ENCODE data around the gene OSBPL7.

OSBPL7 gene

GRCh38 chr17:47847341-47848197 lies 26.0 kb upstream of the OSBPL7 start:
- no peak for DNase-seq (ENCODE audit: low read depth)

- DNase-seq (ENCODE audit: low read depth): no peak
These were observed 25.2 kb upstream of the OSBPL7 start for GRCh38 chr17:47846716-47847340.

DNA sequence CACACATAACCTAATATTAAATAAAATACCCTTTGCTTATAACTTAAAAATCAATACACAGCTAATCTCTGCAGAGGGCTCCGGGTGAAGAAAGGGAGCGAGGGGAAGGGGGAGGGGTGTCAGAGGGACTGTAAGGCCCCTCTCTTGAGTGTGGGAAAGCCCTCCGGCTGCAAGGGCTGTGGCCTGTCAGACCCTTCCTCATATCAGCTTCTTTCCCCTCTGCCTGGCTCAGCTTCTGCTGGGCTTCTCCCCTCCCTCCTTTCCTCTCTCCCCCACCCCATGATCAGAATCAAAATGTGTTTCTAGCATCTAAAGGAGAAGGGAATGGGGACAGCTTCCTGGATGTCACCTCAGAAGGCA lies 24.1 kb upstream of the OSBPL7 start:
- no peak for DNase-seq (ENCODE audit: low read depth)

GRCh38 chr17:47844814-47845715 lies 23.5 kb upstream of the OSBPL7 start:
- no peak for DNase-seq (ENCODE audit: low read depth)

DNA sequence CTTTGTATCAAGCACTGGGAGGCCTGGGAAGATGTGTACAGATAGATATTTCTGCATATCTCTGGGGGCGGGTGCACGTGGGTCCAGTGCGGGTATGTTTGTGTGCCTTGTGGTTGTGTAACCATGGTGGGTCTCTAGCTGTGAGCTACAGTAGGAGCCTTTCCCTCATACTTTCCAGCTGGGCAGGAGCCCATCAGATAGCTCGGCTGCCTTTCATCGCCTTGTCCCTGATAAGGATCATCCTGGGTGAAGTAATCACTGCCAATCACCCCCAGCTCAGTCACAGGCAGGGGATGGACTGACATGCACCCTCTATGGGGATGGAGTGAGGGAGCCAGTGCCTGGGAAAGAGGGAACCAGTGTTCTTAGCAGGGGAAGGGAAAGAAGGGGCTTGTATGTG lies 22.6 kb upstream of the OSBPL7 start:
- no peak for DNase-seq (ENCODE audit: low read depth)

DNA sequence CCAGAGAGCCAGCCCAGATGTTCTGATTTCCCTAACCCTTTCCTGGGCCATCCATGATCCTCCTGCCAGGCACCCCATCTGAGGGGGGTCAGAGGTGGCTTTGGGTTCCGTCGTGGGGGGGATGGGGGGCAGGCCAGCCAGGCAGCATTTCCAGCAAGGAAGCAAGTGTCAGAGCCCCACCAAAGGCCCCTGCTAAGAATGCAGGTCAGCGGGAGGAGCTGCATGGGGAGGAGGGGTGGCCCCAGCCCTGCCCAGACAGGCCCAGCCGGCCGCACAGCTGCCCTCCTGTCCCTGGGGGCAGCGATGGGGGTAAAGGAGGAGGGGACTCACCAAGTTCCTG lies 21.8 kb upstream of the OSBPL7 start:
- no peak for DNase-seq (ENCODE audit: low read depth)

DNA sequence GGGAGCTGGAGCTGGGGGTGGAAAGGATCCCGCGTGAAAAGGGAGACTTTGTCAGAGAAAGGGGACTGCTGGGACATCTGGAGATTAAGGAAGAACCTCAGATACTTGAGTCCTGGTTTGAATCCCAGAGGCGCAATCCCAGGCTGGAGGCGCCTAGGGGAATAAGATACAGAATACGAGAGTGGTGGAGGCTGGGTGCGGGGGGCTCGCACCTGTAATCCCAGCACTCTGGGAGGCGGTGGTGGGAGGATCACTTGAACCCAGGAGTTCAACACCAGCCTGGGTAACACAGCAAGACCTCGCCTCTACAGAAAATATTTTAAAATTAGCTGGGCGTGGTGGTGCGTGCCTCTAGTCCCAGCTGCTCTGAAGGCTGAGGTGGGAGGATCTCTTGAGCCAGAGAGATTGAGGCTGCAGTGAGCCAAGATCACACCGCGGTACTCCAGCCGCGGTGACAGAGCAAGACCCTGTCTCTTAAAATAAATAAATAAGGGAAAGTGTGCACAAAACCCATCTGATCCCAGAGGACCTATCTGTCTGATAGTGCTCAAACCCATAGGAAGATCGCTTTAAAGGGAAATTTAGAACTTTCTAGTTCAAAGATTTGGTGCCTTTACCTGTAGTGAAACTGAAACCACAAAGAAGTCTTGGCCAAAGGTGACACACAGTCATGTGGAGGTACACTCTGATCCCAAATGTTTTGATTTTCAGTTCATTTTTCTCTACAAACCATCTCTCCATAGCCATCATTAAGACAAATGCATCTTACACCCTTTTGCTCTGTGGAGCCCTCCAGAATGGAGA lies 20.1 kb upstream of the OSBPL7 start:
- DNase-seq (ENCODE audit: low read depth): no peak

DNA sequence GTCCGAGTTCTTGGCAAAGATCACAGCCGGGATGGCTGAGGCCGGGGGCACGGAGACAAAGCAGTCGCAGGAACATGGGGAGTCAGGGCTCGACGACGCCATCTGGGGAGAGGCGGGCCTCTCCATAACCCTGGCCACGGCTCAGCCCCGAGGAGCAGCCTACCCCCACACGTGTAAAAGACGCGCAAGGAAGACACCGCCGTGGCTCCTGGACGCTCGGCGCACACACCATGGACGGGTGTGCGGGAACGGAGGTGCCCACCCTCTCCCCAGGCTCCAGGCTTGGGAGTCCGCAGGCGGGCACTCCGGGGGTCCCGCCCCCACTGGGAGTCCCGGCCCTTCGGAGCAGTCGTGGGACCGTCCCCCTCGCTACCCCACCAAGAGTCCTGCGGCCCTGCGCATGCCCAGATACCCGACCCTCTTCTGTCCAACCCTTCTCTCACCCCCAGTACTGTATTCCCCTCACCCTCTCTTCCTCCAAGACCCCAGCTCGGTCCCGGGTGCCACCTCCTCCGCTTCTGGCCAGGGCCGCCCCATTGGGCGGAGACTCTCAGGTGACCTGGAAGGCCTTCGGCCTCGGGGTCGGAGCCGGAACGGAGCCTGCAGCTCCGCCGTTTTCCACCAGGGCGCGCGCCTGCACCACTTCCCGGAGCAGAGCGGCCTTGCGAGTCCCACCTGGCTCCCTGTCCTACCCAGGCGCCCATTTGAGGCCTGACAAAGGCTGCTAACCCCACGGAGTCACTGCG lies 19.3 kb upstream of the OSBPL7 start, which contains the start of gene SCRN2:
SCRN2 (minus strand) TSS at position 532 of the 746 bp plus-strand sequence; CDS start at position 102, 430 bp downstream.
- DNase-seq (ENCODE audit: low read depth): peak; percentile 68

- DNase-seq (ENCODE audit: low read depth): no peak
These were observed 18.6 kb upstream of the OSBPL7 start for GRCh38 chr17:47840001-47840741.

DNA sequence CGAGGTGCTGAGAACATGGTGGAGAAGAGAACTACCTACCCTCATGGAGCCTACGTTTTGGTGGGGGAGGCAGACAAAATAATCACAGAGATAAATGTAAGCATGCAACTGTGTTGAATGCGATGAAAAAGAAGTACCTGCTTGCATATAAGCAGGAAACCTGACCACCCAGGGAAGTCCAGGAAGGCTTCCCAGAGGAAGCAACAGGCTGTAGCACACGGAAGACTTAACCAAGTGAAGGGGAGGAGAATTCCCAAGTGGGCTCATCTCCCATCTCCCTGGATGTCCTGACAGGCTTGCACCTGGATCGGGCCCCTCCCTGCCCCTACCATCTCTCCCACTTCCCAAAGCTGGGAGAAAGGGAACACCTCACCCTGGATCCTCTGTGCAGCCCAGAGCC lies 17.5 kb upstream of the OSBPL7 start:
- DNase-seq (ENCODE audit: low read depth): no peak

DNA sequence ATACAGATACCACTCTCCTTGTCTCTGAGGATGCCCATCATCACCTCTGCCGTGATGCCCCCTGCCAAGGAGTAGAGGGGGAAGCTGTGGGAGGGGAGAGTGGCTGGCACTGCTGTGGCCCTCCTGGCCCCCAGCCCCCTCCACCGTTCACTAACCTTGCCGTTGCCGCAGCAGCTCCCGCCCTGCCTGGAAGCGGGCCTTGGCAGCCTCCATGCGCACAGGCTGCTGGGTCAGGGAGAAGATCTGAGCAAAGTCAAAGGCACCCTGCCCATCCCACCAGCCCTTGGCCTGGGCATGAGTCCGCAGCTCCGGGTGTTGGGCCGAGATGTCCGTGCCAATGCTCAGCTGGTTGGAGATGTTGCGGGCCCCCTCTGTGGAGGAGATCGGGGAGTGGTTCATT lies 17.0 kb upstream of the OSBPL7 start:
- no peak for DNase-seq (ENCODE audit: low read depth)

DNA sequence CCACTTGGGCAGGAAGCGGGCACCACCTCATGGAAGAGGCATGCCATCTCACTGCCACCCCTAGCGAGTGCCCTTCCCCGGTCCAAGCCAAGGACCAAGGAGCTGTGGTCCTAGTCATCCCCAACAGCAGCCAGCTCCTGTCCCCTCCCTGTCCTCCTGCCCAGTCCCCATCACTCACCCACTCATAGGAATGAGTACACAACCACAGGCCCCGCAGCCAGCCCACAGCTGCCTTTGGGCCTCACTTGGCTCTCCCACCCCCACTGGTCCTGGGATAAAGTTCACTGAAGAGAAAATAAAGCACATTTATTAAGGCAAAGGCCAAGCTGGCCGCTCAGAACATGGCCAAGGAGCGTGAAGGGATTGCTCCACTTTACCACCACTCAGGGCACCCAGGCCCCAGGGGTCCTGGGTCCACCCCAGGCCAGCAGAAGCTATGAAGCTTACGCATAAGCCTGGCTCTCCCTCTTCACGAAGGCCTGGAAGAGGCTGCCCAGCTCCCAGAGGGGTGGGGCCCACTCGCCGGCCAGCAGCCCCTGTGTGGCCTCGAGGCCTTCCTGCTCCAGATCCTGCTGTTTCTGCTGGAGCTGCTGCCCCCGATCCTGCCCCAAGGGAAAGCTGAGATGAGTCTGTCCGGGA lies 15.9 kb upstream of the OSBPL7 start:
- DNase-seq (ENCODE audit: low read depth): no peak

- DNase-seq (ENCODE audit: low read depth): no peak
These were observed 15.0 kb upstream of the OSBPL7 start for GRCh38 chr17:47836601-47837000.

GRCh38 chr17:47834756-47835155 lies 13.2 kb upstream of the OSBPL7 start:
- no peak for DNase-seq (ENCODE audit: low read depth)

- DNase-seq (ENCODE audit: low read depth): no peak
These were observed 10.3 kb upstream of the OSBPL7 start for GRCh38 chr17:47831934-47832327.

DNA sequence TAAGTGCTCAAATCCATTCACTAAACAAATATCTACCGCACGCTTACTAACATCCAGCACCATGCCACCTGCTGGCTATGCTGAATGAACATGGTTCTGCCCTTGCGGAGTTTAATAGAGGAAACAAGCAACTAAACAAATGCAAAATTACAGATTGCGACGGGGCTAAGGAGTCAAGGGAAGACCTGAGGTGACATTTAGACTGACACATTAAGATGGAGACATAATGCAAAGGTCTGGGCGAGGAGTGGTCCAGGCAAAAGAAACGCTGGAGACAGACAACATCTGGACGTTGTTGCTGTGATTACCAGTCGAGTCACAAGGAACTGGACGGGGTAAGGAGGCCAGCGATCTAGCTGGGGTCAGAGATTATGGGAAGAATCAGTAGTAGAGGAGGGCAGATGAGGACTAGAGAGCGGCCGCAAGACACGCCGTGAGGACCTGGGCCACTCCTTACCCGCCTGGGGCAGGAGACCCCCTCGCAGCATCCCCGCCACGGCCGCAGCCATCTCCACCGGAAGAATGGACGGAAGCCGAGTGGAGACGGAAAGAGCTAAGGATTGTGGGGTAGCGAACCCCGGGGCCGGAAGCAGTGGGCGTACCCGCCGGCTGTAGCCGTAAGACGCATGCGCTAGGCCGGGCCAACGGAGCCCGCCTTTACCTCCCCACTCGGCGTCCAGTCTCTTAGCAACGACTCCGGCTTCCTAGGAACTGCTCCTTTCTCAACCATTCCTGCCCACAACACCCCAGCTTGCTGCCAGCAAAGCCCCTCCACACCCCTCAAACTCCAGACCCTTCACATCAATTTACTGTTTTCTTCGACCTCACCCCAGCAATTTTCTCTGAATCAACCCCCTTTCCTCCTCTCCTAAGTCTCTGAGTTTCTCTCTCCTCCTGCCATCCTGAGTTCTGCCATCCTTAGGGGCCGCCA lies 9.7 kb upstream of the OSBPL7 start, which contains the start of the genes LRRC46 and MRPL10:
LRRC46 (plus strand) TSS at position 668 of the 931 bp plus-strand sequence. CDS start 320 bp downstream, outside the sequence.
MRPL10 (minus strand) TSS at position 539 of the 931 bp plus-strand sequence; CDS start at position 509, 30 bp downstream.
- peak; percentile 83 for DNase-seq (ENCODE audit: low read depth)

DNA sequence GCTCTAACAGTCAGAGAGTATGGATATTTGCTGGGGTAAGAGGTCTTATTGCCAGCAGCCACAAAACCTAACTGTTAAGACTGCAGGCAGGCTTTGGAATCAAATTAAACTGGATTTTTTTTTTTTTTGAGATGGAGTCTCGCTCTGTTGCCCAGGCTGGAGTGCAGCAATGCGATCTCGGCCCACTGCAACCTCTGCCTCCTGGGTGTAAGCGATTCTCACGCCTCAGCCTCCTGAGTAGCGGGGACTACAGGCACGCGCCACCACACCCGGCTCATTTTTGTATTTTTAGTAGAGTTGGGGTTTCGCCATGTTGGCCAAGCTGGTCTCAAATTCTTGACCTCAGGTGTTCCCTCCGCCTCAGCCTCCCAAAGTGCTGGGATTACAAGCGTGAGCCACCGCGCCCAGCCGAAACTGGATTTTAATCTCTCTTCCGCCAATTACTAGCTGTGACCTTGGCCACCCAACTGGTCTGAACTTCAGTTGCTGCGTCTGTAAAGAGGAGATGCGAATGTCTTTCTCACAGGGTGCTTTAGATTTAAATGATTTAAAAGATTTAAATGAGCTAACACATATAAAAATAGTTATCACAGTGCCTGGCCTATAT lies 8.9 kb upstream of the OSBPL7 start:
- no peak for DNase-seq (ENCODE audit: low read depth)

- no peak for DNase-seq (ENCODE audit: low read depth)
These were observed 8.3 kb upstream of the OSBPL7 start for GRCh38 chr17:47829870-47830269.
